A375 (cell line): ENCODE measurements around the gene OR6A2. TPM values are rescaled to one million over a fixed set of nuclear protein-coding genes. Genes with fewer than 3 reads are reported as not detected.

Experiments
- total RNA-seq: library from RNA; depleted of rRNA; stranded (reverse); fragments of >200 nt; shearing (Covaris generic); gene quantifications from 2 replicates; pipeline ENCODE4 v1.2.3, GENCODE V29; 2014; rRNA removed

OR6A2 gene
- 0.11 and 0.19 TPM in 2 replicates for total RNA-seq

DNA sequence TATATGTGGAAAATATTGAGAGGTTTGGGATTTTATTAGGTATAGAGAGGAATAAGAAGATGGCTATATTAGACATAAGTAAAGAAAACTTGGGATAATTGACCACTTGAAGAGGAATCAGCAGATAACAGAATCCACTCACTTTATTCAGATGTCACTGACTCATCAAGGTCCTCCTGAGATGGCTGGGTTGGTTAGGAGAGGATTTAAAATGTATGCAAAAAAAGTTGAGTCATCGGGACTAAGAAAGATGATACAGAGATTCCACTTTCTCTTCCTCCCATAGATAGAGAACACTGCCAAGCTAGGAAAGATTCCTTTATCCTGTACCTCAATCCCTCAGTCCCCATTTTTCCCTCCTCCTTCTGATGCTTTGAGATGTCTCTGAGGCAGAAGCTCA is at the start of gene OR6A2:
TSS of gene OR6A2 (minus strand) at position 288 of the 400 bp plus-strand sequence. CDS start 3,981 bp downstream, outside the sequence.

GRCh38 chr11:6845383-6845782 is 45.9 kb upstream of the OR6A2 start, which contains the start of gene OR10A5:
Gene OR10A5 (plus strand): TSS chr11:6845683. CDS start chr11:6845683, 0 bp downstream.

DNA sequence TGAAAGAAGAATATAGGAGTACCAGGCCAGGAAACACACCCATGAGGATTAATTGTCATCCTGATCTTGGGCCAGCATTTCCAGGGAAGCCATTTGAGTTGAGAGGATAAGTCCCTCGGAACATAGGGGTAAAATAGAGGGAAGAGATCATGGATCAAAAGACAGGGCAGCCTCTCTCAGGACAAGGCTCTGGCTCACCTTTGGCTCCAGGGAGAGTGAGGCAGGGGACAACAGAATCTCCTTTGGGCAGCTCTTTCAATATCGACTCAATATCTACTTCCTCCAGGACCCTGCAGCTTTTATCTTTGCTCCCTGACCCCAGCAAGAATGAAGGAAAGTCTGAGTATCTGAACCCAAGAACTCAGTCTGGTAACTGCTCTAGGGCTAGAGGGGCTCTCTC is 16.8 kb downstream of the OR6A2 start, which contains the start of gene OR2AG1:
TSS of gene OR2AG1 (plus strand) at position 301 of the 400 bp plus-strand sequence. CDS start 2,018 bp downstream, outside the sequence.

DNA sequence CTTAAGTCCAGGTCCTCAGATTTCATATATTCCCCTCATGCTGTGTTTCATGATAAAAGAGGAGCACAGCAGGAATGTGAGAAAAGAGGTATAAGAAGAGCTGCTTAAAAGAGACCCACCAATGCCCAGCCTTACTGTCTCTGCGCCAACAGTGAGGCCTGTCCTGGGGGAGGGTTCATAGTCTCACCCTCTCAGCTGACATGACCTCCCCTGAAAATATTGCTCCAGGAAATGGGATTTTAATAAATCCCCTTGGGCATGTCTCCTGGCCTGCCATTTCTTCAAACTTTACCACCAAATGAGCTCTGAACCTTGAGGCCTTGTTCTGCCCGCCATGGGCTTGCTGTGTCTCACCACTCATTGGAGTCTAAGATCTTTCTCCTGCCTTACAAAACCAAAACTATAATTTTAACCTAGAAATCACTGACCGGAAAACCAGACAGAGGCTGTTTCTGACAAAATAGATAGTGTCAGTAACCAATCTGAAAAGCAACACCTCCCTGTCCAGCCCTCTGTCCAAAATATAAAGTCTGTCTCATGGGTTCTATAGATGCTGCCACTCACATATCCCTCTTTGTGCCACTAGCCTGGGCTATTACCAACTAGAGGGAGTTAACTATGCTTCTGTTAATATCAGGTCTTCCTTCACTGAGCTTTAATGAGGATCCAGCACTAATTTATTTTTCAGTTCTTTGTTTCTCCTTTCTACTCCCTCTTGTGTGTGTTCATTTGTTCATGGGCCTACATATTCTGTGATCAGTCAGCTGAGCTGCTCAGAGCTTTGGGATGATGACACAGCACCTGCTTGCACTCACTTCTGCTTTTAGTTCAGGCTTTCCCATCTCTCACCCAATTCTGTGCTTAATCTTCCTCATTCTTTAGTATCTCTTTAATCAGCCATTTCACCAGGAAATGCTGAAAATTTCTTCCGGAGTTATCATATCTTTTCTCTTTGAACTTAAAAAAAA is 27.3 kb downstream of the OR6A2 start, which contains the start of gene OR2AG2:
TSS of gene OR2AG2 (minus strand) at position 51 of the 968 bp plus-strand sequence. CDS start 3,019 bp downstream, outside the sequence.

Other genes with a start within 250 kb of the OR6A2 start
- 14.3 and 18.4 TPM in 2 replicates for gene RRP8, start 196.1 kb downstream of the OR6A2 start, total RNA-seq
- 64.3 and 66.9 TPM in 2 replicates for gene ILK, start 195.9 kb downstream of the OR6A2 start, total RNA-seq
- gene TAF10, start 187.5 kb downstream of the OR6A2 start, total RNA-seq, result 126 and 155 TPM in 2 replicates
- 11.5 and 14.2 TPM in 2 replicates for gene TPP1, start 180.3 kb downstream of the OR6A2 start, total RNA-seq
- gene DCHS1, start 143.9 kb downstream of the OR6A2 start, total RNA-seq, result 0.90 and 1.1 TPM in 2 replicates
- 74.3 and 78.2 TPM in 2 replicates for gene MRPL17, start 116.3 kb downstream of the OR6A2 start, total RNA-seq
- gene OR2AG2, start 27.7 kb downstream of the OR6A2 start, total RNA-seq, result 0.08 TPM in 1 of 2 replicates, not detected in the other
- not detected in 2 replicates for gene OR2AG1, start 16.7 kb downstream of the OR6A2 start, total RNA-seq
- not detected in 2 replicates for gene OR10A5, start 46.0 kb upstream of the OR6A2 start, total RNA-seq
- gene OR10A2, start 63.4 kb upstream of the OR6A2 start, total RNA-seq, result not detected in 2 replicates
- gene OR10A4, start 76.9 kb upstream of the OR6A2 start, total RNA-seq, result not detected in 2 replicates
- gene OR2D2, start 92.8 kb upstream of the OR6A2 start, total RNA-seq, result 0.40 TPM in 1 of 2 replicates, not detected in the other
- not detected in 2 replicates for gene OR2D3, start 121.3 kb upstream of the OR6A2 start, total RNA-seq
- gene ZNF215, start 126.7 kb upstream of the OR6A2 start, total RNA-seq, result 4.3 and 4.8 TPM in 2 replicates
- gene ZNF214, start 220.7 kb upstream of the OR6A2 start, total RNA-seq, result 1.3 and 5.1 TPM in 2 replicates
- gene NLRP14, start 220.8 kb upstream of the OR6A2 start, total RNA-seq, result 0.19 TPM in 1 of 2 replicates, not detected in the other